BJ (cell line): ENCODE data around the gene ATP8A1. TPM values are rescaled to one million over a fixed set of nuclear protein-coding genes. Genes with fewer than 3 reads are reported as not detected.

ENCODE experiments used
- CTCF ChIA-PET: fragments of 350-600 bp; formaldehyde crosslinking; extraction: SDS; loops from one replicate; lab custom pipeline; 2021; ENCODE audit warnings: antibody characterized with exemption, inconsistent platforms; lab: Yijun Ruan, JAX
- POLR2A ChIA-PET: fragments of 300-600 bp; sonication (Branson Sonifier 250); formaldehyde crosslinking; extraction: SDS; loops from one replicate; lab custom pipeline; 2021; ENCODE audit warnings: antibody characterized with exemption; lab: Charles Lee
- DNase-seq: peaks from one replicate; pipeline ENCODE4 v3.0.0-alpha.2; 2011; ENCODE audit warnings: low read depth
- H3K27me3 ChIP-seq: 2 replicates; pipeline ENCODE4 v1.6.0; 2011; ENCODE audit warnings: low read length; ENCODE audit not compliant: control insufficient read depth, insufficient read depth
- H3K36me3 ChIP-seq: 2 replicates; pipeline ENCODE4 v1.5.1; 2011; ENCODE audit warnings: low read length; ENCODE audit not compliant: control insufficient read depth, insufficient read depth
- H3K4me3 ChIP-seq: 2 replicates; pipeline ENCODE4 v1.5.1; 2011; ENCODE audit warnings: low read depth, mild to moderate bottlenecking, control low read depth, low read length
- polyA plus RNA-seq: library from polyadenylated mRNA; depleted of rRNA; stranded (reverse); fragments of >200 nt; gene quantifications from 2 replicates; pipeline ENCODE4 v1.2.3, GENCODE V29; 2011; rRNA removed
- TF ChIP-seq, protein P1 (sequence below): IDR thresholded peaks from 2 replicates; pipeline ENCODE4 v1.5.1; 2011; ENCODE audit warnings: low read depth, mild to moderate bottlenecking, control low read depth, inconsistent platforms, low read length, moderate library complexity; ENCODE audit not compliant: insufficient read depth

ATP8A1 gene
- polyA plus RNA-seq, 1 experiment, result 0.02 TPM

DNA sequence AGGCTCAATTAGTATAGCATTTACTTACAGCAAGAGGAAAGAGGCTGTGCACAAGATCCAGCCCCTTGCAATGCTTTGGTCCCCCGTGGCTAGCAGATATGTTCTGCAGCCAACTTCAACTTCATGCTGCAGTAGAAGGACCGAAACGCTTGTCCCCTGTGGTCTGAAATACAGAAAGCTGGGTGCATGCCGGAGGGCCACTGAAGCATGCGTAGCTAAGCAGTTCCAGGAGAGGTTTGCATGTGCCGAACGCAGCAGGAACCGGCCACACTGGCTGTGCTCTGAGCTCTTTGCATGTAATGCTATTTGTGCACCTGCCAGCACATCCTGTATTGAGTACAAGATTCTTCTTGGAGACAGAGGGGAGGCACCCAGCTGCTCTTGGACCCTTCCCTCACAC, 295.4 kb downstream of the ATP8A1 start:
- DNase-seq, result no peak
- H3K36me3 ChIP-seq, result no peaks in the 10 kb centered on the region
- H3K4me3 ChIP-seq, result no peak overlapping the region
- CTCF ChIA-PET, result interaction anchor here (0.8 kb wide), 1 partner anchor 9 kb away, joined by 3 read pairs; no protein-coding TSS in a partner anchor
- no peaks in the 10 kb centered on the region for H3K27me3 ChIP-seq
- POLR2A ChIA-PET, result no interaction called here
- TF ChIP-seq, protein P1, sequence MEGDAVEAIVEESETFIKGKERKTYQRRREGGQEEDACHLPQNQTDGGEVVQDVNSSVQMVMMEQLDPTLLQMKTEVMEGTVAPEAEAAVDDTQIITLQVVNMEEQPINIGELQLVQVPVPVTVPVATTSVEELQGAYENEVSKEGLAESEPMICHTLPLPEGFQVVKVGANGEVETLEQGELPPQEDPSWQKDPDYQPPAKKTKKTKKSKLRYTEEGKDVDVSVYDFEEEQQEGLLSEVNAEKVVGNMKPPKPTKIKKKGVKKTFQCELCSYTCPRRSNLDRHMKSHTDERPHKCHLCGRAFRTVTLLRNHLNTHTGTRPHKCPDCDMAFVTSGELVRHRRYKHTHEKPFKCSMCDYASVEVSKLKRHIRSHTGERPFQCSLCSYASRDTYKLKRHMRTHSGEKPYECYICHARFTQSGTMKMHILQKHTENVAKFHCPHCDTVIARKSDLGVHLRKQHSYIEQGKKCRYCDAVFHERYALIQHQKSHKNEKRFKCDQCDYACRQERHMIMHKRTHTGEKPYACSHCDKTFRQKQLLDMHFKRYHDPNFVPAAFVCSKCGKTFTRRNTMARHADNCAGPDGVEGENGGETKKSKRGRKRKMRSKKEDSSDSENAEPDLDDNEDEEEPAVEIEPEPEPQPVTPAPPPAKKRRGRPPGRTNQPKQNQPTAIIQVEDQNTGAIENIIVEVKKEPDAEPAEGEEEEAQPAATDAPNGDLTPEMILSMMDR, result no peak

DNA sequence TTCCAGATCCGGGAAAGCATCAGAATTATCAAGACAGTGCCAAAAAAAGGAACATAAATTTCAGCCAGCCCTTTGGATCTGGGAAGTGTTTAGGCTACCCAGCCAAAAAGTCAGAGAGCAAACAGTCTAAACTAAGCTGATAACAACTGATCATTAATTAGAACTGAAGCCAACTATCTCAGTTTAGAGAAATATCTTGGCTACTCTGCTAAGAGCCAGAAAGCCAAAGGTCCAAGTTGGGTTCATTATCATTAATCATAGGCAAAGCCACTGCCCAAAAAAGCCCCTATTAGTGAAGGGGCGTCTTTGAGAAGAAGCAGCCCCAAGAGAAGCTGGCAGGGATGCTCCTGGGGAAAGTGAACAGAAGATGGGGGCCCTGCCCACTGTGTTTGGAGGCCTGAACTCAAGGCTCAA, 296.6 kb downstream of the ATP8A1 start:
- TF ChIP-seq, protein P1, result no peak
- no peak for DNase-seq
- ChIA-PET POLR2A (no interaction called here), CTCF (no interaction called here)
- Histone ChIP-seq H3K36me3 (no peaks in the 10 kb centered on the region), H3K4me3 (no peak overlapping the region), H3K27me3 (no peaks in the 10 kb centered on the region)

DNA sequence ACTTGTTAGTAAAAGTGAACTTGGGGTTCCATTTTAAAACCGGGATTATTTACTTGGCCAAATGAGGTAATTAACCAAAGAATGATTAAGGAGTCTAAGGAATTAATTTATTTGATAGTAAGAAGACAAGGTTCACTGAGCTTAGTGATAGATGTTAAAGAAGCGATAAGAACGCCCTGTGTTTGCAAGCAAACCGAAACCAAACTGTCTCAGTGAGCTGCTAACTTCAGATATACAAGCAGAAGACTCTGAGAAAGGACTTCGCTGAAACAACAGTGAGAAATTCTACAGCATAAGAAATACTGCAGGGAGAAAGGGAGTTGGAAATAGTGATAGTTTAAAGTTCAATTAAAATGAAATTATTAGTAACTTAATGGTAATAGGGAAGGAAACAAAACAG, 297.2 kb downstream of the ATP8A1 start:
- Histone ChIP-seq H3K27me3 (no peaks in the 10 kb centered on the region), H3K36me3 (no peaks in the 10 kb centered on the region), H3K4me3 (no peak overlapping the region)
- ChIA-PET POLR2A (no interaction called here), CTCF (no interaction called here)
- TF ChIP-seq, protein P1, result no peak
- no peak for DNase-seq

Other genes starting within 250 kb of the ATP8A1 start
- gene GRXCR1, start 235.6 kb upstream of the ATP8A1 start, polyA plus RNA-seq, result not detected in 2 replicates